Activated CD8-positive, alpha-beta memory T cell treated with anti-CD3 and anti-CD28 coated beads for 24 hours (primary cell): Measurements from ENCODE around the gene CYTH1.

Source experiments
- DNase-seq: peaks from one replicate; pipeline ENCODE4 v3.0.0-alpha.2; 2020

The CYTH1 gene

DNA sequence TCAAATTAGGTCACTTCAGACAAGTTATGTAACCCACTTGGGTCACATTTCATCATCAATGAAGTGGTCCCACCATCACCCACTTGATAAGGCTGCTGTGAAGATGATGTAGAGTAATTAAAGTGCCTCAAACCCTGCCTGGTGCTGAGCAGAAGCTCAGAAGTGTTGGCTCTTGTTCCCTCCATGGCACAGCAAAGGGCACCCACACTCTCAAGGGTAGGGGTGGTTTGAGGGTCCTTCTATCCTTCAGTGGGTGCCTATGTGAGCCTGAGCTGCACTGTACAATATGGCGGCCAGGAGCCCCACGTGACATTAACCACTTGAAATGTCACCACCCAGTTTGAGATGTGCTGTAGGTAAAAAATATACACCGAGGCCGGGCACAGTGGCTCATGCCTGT lies 71.5 kb downstream of the CYTH1 start:
- DNase-seq, result no peak

DNA sequence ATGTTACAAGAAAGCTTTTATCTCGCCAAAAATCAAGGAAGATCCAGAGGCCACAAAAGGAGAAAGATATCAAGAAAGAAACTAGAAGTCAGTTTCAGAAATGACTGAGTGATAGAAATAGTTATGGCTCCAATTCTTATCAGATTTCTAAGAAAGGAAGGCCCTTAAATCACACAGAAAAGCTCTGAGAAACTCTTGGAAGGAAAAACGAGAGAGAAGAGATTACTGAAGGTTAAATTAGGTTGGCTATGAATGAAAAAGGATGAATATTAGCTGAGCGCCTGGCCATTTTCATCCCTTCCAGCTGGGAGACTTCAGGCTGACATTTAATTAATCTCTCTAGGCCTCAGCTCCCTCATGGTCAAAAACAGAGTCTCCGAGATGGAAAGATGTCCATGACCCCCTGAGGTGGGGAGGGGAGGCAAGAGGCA lies 72.3 kb downstream of the CYTH1 start:
- DNase-seq, result no peak

DNA sequence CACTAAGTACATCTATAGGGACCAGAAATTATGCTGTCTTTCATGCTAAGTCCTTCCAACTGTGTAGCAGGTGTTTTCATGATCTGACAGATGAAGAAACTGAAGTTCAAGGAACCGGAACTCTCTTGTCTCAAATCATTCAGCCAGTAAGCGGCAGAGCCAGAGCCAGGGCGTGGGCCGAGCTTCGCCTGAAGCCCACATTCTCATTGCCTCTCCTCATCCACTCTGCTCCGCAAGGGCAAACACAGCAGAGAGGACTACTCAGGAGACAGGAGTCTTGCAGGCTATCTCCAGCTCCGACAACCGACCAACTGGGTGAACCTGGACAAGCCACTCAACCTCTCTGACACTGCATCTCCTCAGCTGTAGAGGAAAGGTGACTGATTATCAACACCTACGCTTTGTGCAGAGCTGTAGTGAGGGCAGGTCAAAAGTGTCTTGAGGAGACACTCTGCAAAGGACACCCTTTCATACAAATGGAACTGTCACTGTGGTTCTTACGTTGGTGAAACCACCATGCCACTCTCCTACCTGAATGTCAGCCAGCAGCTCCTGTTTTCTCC lies 72.9 kb downstream of the CYTH1 start:
- no peak for DNase-seq

DNA sequence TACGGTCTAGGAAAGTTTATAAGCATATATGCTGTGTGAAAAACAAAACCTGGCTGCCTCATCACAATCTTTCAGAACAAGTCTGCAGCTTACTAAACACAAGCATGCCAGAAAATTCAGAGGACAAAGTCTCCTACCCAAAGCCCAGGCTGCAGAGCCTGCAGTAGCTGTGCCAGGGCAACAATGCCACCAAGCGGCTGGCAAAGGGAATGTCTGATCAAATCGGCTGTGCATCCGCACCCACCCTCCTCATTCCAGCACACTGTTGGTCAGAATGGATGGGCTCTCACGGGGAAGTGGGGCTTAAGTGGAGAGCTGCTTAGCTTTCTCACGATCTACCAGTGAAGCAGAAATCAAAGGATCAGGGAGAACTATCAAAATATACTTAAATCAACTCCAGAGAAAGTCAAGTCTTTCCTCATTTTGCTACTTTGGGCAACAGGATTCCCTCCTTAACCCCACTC lies 73.5 kb downstream of the CYTH1 start:
- peak; percentile 81 for DNase-seq

DNA sequence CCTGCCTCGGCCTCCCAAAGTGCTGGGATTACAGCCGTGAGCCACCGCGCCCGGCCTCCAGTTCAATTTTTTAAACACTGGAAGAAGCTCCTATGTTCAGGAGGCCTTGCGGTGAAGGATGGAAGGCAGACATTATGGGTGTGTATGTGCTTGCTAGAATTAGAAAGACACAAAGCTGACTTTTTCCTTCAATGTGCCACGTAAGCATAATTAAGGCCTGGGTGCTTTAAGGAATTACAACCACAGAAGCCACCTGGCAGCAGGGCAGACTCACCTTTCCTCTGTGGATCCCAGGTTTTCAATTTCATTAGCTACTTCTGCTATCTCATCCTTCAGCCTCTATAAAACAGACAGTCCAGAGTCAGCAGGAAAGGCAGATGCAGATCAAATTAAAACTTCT lies 74.2 kb downstream of the CYTH1 start:
- DNase-seq, result no peak

DNA sequence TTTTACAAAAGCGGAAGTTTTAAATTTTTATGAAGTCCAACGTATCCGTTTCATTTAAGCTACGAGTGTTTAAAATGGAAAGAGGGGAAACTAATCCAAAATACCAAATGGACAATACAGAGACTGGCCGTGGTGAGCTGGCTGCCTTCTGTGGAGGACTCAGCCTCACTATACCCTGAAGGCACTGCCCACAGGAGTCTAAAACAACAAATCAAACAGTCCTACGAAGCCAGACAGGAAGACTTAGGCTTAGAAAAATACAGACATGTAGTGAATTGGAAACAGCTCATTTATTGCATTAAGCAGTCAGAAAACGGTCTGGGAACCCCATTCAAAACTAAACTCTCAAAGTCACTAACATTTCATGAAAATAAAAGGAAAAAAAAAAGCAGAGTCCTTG lies 75.1 kb downstream of the CYTH1 start:
- DNase-seq, result no peak

DNA sequence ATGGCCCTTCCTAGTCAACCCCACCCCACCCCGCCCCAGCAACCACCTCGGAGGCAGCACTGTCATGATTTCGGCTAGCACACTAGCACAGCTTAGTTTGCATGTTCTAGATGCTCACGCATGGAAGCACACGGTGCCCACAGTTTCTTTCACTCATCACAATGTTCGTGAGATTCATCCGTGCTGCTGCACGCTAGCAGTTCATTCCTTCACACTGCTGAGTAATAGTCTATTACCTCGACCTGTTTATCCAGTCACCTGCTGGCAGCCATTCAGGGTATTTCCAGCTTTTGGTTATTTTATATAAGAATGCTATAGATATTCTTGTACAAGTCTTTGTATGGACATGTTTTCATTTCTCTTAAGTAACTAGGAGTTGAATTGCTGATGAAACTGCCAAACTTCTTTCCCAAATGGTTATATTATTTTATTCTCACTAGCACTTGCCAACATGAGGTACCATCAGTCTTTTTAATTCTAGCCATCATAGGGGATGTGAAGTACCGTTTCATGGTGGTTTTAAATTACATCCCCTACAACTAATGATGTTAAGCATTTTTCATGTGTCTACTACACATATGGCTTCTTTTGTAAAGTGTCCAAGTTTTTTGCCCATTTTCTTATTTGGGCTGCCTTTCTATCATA lies 75.7 kb downstream of the CYTH1 start:
- no peak for DNase-seq

DNA sequence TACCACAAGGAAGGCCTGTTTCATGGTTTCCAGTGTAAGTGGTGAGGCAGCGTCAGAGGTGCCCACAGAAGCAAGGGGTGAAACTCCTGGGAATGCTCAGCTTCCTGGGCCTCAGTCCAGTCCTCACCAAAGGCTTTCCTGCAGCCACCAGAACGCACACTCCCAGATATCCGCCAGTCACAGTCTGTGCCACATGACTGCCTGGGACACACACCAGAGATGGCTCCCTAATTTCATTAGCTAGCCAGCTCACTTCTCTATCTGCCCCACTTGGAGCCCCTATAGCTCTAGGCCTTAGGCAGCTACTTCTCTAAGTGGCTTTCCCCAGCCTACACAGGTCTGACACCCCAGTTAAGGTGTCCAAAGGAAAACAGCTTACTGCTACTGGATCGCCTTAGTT lies 77.0 kb downstream of the CYTH1 start:
- no peak for DNase-seq

DNA sequence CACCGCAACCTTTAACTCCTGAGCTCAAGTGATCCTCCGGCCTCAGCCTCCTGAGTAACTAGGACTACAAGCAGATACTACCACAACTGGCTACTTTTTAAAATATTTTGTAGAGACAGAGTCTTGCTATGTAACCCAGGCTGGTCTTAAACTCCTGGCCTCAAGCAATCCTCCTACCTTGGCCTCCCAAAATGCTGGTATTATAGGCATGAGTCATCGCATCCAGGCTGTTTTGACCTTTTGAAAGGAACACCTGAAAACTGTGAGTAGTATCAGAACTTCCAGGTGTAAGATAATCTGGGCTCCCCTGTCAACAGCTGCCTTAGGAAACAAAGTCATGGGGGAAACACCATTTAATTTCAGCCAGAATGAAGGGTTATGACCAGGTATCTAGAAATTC lies 77.5 kb downstream of the CYTH1 start:
- DNase-seq, result no peak

DNA sequence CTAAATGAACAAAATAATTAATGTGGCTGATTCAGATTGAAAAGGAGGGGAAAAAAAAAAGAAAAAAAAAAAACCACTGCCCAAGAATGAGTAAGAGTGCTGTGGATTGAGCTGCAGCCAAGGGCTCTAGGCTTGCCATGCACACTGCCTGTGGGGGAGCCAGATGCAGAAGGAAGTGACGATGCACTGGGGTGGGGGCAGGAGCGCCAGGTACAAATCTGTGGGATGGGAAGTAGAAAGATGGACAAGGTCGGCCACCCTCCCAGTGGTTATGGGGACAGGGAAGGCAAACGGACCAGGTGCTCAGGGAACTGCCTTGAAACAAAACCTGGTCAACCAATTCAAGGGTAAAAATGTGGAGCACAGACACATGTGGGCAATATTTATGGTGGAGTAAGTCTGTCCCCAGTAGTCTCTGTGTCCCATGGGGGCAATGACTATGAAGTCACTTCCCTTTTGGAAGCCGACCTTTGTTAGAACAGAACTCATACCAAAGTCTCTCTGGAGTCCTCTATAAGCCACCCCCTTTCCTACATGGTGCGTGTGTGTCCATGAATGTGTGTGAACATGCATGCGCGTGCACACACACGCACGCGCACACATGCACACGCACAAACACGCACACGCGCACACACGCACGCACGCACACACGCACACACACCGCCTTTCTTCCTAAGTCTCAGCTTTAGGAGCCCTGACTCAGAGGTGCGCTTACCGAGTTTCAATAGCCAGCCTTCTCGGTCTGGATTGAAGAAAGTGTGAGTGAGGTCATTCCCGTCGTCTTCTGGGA lies 84.3 kb downstream of the CYTH1 start:
- DNase-seq, result no peak

DNA sequence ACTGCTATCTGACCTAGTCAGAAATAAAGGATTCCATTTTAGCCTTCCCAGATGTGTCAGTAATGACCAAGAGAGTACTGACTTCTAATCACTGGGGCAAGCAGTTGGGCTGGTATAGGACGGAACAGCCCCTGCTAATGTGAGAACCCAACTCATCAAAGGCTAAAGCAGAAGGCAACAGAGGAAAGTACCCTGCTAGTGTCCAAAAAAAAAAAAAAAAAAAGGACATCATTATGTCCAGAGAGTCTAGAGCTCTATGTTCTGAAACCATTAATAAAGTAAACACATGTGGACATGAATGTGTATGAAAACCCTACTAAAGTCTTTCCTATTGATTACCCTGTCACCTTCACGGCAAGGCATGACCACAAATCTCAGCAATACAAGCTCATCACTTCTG lies 85.0 kb downstream of the CYTH1 start:
- DNase-seq, result no peak

DNA sequence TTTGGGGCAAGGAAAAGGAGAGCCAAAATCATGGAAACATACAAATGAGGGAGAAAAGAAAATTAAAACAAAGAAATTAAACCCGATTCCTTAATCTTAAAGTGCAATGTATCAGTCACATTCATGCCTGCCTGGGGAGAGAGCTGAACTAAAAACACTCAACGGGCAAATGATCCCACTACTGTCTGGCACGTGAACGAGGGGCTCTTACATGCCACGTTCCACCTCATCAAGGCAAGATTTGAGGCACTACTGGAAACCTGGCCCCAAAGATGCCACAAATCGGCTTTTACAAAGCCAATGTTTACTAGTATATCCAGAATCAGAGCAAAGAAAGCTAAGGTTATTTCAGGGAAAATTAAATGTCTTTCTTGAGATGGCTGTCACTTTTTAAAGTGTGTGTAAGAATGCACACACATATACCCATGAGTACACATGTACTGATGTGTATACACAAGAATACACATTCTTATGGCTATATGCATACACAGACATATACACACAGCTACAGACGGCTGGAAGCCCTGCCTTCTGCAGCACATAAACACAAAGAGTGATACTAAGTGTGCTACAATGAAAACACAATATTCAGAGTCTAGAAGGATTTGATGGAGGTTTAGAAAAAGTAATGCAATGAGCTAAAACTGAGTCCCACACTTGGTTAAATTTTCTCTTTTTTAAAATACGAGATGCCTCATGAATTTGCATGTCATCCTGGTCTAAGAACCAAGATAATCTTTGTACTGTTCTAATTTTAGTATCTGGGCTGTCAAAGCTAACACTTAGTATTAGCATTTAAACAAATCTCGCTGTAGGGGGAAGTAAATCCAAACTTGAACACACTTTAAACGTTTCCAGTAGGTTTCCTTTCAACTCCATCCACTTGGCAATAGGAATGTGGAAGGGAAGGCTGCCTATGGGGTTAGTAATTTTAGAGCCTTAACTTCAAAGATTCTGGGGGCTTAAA lies 85.8 kb downstream of the CYTH1 start:
- no peak for DNase-seq

DNA sequence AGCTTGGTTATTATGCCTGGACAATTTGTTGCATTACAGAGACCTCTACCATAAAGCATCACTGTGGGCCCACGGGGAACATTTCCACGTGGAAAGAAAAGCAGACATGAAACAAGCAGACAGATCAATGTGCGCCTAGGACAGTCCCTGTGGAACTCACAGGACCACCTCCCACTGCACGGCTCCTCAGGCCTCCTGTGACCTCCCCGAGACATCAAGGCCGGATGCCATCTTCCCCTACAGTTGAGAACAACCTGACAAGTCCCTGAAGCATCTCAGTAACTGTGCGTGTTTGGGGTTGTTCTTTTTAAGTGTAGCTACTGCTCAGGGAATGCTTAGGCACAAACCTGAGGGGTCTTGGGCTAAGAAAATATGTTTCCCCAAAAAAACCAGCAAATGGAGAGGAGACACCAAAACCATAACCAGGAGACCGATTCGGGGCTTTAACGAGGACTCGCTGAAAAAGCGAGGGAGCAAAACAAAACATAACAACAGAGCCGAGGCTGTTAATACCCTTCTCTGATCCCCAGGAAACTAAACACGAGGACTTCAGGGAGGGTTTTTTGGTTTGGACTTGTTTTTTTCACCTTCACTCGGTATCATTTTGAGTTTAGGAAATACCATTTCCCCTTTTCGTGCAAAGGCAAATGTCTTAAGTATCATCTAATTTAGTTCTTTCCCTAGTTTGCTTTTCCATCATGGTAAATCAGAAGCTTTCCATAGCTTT lies 87.1 kb downstream of the CYTH1 start:
- DNase-seq, result no peak

DNA sequence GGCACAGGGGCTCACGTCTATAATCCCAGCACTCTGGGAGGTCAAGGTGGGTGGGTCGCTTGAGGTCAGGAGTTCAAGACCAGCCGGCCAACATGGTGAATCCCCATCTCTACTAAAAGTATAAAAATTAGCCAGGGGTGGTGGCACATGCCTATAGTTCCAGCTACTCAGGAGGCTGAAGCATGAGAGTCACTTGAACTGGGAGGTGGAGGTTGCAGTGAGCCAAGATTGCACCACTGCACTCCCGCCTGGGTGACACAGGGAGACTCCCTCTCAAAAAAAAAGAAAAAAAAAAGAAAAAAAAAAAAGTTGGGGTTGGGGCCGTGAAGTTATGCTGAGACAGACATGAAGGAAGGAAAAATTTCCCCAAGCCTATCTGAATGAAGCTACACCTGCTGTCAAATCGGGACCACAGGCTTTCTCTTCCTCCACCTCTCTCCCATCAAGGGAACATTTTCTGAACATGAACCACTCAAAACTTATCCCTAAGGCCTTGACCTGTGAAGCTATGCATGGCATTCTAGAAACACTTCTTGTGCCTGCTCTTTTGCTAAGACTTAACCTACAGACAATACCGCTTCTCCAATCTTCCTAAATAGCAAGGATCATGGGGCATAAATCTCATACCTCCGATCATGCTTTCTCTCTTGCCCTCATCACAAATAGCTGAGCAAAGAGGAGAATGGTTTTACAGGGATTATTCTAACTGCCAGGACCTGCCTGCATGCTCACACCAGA lies 88.6 kb downstream of the CYTH1 start:
- no peak for DNase-seq

DNA sequence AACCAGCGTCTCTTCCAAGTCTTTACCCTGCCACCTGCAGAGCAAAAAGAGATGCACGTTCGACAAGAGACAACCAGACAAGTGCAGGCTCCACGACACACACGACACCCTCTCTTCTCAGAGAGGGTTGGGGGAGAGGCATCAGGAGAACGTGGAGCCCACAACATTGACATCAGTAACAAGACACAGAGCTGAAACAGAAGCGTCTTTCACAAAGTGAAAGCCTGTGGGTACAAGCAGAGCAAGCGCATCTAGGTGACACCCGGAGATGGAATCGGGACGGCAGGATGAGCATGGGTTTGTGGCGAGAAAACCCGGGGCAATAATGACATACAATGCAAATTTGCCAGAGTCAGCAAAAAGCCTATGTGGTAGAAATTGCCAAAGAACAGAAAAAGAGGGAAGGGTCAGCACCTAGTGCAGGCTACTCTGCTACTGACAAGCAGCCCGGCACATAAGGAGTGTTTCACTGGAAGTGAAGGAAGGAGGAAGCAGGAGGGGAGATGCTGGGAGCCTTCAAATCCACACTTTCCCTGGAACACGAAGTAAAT lies 89.5 kb downstream of the CYTH1 start:
- no peak for DNase-seq

DNA sequence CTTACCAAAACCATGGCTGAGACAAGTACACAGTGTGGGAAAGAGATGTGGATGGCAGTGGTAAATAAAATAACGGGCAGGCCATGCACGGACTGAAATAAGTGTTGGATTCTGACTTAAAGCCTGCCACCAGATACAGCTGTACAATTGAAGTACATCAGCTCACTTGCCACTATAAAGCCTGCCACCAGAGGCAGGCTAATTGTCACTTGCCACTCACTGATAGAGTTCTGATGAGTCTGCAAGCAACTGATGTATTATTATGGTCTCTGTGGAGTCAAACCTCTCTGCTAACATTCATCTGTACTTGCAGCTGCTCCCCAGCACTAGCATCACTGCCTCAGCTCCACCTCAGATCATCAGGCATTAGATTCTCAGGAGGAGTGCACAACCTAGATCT lies 93.0 kb downstream of the CYTH1 start:
- DNase-seq, result no peak

DNA sequence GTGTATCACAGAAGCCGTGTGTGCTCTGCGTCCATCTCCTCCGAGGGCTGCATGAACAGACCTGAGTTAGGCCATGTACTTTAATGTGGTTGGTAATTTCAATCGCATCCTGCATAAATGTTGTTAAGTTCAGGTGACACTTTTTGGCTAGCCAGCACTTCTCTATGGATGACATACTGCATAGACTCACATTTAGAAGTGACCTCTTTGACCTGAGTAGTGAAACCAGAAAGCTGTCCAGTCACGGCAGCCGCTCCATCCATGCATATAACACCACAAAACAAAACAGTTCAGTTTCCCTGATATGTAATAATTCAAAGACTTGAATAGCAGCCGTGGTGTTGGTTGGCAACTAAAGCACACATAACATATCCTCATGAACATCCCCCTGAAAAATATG lies 94.1 kb downstream of the CYTH1 start:
- DNase-seq, result no peak

DNA sequence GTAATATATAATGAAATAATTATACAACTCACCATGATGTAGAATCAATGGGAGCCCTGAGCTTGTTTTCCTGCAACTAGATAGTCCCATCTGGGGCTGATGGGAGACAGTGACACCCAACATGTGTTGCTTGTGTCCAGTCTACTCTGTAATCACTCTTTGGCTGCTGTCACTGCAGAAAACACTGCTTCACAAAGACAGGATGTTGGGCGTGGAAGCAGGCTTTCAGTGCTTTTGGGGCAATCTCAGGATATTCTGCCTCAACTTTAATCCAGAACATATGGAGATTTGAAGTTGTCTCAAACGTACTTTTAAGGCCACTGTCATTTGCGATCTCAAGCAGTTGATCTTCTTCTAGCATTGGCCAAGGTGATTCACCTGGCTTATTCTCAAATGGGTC lies 94.9 kb downstream of the CYTH1 start:
- DNase-seq, result no peak

DNA sequence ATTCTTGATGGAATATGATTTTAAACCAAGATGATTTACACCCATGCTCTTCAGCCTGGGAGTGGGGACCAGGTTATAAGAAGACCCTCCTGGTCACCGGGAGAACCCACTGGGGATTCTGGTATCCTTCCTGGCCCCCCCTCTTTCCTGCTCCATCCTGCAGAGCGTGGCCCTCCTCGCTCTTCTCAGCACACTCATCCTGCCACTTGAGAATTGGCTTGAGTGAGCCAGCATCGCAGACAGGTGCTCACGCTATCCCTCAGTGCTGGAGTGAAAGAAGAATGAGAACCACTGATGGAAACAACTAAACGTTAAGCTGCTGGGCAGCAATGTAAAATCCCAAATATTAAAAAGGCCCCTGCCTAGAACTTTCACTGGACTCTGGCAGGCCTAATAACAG lies 98.0 kb downstream of the CYTH1 start:
- no peak for DNase-seq

DNA sequence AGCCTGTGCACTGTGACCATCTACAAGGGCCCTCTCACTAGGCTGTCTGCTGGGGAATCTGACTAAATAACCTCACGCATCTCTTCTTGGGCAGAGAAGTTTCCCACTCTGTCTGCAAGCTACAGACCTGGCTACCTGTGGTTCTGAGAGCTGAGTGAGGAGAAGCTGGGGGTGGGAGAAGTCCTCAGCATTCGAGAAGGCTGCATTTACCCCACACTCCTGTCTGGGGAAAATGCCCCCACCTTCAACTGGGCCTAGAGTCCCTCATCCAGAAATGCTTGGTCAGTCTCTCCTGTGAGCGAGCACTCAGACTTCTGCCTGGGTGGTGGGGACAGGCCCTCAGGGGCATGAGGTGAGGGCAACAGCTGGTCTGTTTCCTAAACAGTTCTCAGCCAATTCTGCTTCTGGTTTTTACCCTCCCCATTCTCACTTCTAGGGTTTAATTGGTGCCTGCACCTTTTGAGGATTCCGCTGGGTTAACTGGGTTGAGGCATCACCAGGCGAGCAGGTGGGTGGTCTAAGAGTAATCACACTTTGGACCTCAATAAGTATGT lies 98.6 kb downstream of the CYTH1 start:
- no peak for DNase-seq

DNA sequence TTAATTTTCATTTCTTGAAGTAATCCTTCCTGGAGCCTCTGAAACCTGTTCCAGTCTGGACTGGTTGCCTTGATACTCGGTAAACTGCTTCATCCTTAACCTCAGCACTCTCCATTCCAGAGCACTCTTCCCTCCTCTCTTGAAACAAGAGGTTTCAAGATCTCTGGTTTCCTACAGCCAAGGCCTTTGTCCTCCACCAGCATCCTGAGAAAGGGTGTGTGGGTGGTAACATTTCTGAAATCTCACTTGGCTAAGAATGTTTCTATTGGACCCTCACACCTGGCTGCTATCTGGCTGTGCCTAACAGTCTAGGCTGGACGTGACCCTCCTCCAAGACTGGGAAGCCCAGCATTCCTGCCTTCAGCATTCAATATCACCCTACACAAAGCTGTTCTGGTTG lies 99.7 kb downstream of the CYTH1 start:
- DNase-seq, result no peak
